ENCODE data around the gene CLOCK.

DNA sequence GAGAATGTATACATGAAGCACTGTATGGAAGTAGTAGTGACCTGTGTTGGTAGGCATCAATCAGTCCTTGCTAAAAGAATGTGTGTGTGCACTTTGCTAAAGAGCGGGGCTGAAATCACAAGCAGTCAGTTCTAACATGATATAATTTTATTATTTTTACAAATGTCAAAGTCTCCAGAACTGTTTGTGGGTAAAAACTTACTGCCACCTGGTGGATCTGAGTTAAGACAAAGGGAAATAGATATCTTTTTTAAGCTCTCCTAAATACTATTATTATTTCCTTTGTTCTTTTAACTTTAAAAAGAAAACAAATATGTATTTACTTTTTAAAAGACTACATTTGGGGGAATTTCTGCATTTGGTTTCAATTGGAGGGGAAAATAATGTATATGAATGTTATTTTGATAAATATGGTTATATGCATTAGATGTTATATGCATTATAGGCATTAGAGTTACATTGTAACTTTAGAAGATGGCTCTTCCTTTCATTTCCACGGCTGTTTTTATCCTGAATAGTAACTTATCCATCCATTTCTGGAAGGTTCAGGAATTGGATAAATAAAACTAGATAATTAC is 7.8 kb upstream of the CLOCK start:
- TF ChIP-seq ZNF274 (IDR thresholded peaks at IDR 0.05; ENCODE audit: low read depth, low read length) (no peak), YY1 (IDR thresholded peaks at IDR 0.05; ENCODE audit: insufficient read depth, insufficient read length) (no peak)
